ENCODE data around the gene TOX3. TPM values are rescaled to one million over a fixed set of nuclear protein-coding genes. Genes with fewer than 3 reads are reported as not detected.

TOX3 gene
- total and polyA plus RNA-seq, 2 of the 13 experiments (the other 11 are each of a cell fraction or from before 2014, with no cell fraction given): 14.5 to 98.6 TPM

DNA sequence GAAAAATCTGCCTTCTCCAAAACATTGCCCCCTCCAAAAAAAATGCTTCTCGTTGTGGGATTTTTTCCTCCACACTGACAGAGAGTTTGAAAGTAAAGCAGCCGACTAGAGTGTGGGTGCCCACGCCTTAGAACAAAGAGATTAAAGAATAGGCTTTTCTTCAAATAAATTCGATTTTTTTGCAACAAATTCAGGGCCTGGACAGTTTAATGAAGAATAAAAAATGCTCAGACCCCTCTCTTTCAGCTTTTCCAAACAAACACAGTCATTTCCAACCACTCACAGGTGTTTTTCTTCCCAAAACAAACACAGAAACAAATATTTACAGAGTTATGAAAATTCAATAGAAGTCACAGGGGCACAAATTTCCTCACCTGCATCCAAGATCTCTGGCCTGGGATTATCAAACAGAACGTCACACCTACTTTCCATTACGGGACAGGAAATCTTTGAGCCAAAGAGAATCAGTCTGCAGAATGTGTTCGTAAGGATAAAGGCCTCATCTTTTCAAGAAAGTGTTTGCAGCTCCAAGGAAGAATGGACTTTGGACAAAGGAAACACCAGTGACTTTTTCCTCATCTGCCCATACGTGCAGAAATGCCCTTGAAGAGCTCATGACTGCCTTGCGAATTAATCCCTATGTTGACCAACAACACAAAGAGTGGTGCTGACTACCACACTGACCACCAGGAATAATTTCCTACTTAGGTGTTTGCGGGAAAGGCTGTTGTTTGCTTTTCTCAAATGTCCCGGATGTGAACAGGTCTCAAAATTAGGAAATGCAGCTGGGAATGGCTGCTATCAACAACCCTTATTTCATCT, 31.3 kb upstream of the TOX3 start (continued):
- TF ChIP-seq, protein P1, sequence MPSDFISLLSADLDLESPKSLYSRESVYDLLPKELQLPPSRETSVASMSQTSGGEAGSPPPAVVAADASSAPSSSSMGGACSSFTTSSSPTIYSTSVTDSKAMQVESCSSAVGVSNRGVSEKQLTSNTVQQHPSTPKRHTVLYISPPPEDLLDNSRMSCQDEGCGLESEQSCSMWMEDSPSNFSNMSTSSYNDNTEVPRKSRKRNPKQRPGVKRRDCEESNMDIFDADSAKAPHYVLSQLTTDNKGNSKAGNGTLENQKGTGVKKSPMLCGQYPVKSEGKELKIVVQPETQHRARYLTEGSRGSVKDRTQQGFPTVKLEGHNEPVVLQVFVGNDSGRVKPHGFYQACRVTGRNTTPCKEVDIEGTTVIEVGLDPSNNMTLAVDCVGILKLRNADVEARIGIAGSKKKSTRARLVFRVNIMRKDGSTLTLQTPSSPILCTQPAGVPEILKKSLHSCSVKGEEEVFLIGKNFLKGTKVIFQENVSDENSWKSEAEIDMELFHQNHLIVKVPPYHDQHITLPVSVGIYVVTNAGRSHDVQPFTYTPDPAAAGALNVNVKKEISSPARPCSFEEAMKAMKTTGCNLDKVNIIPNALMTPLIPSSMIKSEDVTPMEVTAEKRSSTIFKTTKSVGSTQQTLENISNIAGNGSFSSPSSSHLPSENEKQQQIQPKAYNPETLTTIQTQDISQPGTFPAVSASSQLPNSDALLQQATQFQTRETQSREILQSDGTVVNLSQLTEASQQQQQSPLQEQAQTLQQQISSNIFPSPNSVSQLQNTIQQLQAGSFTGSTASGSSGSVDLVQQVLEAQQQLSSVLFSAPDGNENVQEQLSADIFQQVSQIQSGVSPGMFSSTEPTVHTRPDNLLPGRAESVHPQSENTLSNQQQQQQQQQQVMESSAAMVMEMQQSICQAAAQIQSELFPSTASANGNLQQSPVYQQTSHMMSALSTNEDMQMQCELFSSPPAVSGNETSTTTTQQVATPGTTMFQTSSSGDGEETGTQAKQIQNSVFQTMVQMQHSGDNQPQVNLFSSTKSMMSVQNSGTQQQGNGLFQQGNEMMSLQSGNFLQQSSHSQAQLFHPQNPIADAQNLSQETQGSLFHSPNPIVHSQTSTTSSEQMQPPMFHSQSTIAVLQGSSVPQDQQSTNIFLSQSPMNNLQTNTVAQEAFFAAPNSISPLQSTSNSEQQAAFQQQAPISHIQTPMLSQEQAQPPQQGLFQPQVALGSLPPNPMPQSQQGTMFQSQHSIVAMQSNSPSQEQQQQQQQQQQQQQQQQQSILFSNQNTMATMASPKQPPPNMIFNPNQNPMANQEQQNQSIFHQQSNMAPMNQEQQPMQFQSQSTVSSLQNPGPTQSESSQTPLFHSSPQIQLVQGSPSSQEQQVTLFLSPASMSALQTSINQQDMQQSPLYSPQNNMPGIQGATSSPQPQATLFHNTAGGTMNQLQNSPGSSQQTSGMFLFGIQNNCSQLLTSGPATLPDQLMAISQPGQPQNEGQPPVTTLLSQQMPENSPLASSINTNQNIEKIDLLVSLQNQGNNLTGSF (CRISPR knock-in tag; IDR thresholded peaks at IDR 0.05): no peak
- no peak for TF ChIP-seq PHB2 (IDR thresholded peaks at IDR 0.05; ENCODE audit: partially characterized antibody)
- peak; percentile 55 for TF ChIP-seq PPARG (CRISPR knock-in tag; conservative IDR thresholded peaks at IDR 0.05)
- no peak for TF ChIP-seq SSRP1 (CRISPR knock-in tag; IDR thresholded peaks at IDR 0.05)
- 0 out of 2 replicates have a peak, but pooled peaks have one; percentile 11 for TF ChIP-seq NFYC (CRISPR knock-in tag; IDR thresholded peaks at IDR 0.05)
- no peak for TF ChIP-seq JDP2 (CRISPR knock-in tag; IDR thresholded peaks at IDR 0.05; ENCODE audit: borderline replicate concordance)
- peak; percentile 80 for TF ChIP-seq TBL1XR1 (IDR thresholded peaks at IDR 0.05; ENCODE audit: borderline replicate concordance, low read length, partially characterized antibody)
- TF ChIP-seq ZNF282 (IDR thresholded peaks at IDR 0.05; ENCODE audit: partially characterized antibody): no peak
- TF ChIP-seq ZNF264 (CRISPR knock-in tag; IDR thresholded peaks at IDR 0.05): peak; percentile 50; the same call in 1 of the 2 replicates
- TF ChIP-seq DNMT3B (CRISPR knock-in tag; conservative IDR thresholded peaks at IDR 0.05): no peak
- TF ChIP-seq MTA1 (CRISPR knock-in tag; IDR thresholded peaks at IDR 0.05; ENCODE audit: borderline replicate concordance): no peak
- TF ChIP-seq, protein P2, sequence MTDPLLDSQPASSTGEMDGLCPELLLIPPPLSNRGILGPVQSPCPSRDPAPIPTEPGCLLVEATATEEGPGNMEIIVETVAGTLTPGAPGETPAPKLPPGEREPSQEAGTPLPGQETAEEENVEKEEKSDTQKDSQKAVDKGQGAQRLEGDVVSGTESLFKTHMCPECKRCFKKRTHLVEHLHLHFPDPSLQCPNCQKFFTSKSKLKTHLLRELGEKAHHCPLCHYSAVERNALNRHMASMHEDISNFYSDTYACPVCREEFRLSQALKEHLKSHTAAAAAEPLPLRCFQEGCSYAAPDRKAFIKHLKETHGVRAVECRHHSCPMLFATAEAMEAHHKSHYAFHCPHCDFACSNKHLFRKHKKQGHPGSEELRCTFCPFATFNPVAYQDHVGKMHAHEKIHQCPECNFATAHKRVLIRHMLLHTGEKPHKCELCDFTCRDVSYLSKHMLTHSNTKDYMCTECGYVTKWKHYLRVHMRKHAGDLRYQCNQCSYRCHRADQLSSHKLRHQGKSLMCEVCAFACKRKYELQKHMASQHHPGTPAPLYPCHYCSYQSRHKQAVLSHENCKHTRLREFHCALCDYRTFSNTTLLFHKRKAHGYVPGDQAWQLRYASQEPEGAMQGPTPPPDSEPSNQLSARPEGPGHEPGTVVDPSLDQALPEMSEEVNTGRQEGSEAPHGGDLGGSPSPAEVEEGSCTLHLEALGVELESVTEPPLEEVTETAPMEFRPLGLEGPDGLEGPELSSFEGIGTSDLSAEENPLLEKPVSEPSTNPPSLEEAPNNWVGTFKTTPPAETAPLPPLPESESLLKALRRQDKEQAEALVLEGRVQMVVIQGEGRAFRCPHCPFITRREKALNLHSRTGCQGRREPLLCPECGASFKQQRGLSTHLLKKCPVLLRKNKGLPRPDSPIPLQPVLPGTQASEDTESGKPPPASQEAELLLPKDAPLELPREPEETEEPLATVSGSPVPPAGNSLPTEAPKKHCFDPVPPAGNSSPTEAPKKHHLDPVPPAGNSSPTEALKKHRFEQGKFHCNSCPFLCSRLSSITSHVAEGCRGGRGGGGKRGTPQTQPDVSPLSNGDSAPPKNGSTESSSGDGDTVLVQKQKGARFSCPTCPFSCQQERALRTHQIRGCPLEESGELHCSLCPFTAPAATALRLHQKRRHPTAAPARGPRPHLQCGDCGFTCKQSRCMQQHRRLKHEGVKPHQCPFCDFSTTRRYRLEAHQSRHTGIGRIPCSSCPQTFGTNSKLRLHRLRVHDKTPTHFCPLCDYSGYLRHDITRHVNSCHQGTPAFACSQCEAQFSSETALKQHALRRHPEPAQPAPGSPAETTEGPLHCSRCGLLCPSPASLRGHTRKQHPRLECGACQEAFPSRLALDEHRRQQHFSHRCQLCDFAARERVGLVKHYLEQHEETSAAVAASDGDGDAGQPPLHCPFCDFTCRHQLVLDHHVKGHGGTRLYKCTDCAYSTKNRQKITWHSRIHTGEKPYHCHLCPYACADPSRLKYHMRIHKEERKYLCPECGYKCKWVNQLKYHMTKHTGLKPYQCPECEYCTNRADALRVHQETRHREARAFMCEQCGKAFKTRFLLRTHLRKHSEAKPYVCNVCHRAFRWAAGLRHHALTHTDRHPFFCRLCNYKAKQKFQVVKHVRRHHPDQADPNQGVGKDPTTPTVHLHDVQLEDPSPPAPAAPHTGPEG (CRISPR knock-in tag; IDR thresholded peaks at IDR 0.05): no peak
- TF ChIP-seq ARID2 (CRISPR knock-in tag; IDR thresholded peaks at IDR 0.05; ENCODE audit: borderline replicate concordance): no peak
- TF ChIP-seq FOXA3 (CRISPR knock-in tag; IDR thresholded peaks at IDR 0.05): peak; percentile 91
- TF ChIP-seq SRF (IDR thresholded peaks at IDR 0.05; ENCODE audit: low read depth, low read length): 0 out of 2 replicates have a peak, but pooled peaks have one; percentile 21
- TF ChIP-seq ZNF768 (CRISPR knock-in tag; IDR thresholded peaks at IDR 0.05): no peak
- TF ChIP-seq TBX3 (IDR thresholded peaks at IDR 0.05; ENCODE audit: borderline replicate concordance): peak; percentile 93
- peak; percentile 74 for TF ChIP-seq MEF2D (CRISPR knock-in tag; IDR thresholded peaks at IDR 0.05)
- TF ChIP-seq TEAD3 (CRISPR knock-in tag; optimal IDR thresholded peaks at IDR 0.05; ENCODE audit: borderline replicate concordance): peak; percentile 49
- TF ChIP-seq, protein P3, sequence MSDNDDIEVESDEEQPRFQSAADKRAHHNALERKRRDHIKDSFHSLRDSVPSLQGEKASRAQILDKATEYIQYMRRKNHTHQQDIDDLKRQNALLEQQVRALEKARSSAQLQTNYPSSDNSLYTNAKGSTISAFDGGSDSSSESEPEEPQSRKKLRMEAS (IDR thresholded peaks at IDR 0.05): peak; percentile 25; the same call in 1 of the 2 replicates
